Cortex of kidney (tissue), 1 donor: ENCODE results near the gene BMAL1.

Experiments
- DNase-seq: peaks from one replicate; lab custom pipeline; 2025; lab: John Stamatoyannopoulos, UW

Gene BMAL1

GRCh38 chr11:13317293-13318080, 39.9 kb downstream of the BMAL1 start:
- no peak for DNase-seq

- DNase-seq, result no peak
Measured at GRCh38 chr11:13318498-13319295, 41.1 kb downstream of the BMAL1 start.

GRCh38 chr11:13320688-13321087, 43.1 kb downstream of the BMAL1 start:
- DNase-seq, result no peak

- DNase-seq, result no peak
Measured at GRCh38 chr11:13321431-13321830, 43.8 kb downstream of the BMAL1 start.

- no peak for DNase-seq
Measured at GRCh38 chr11:13324141-13324540, 46.6 kb downstream of the BMAL1 start.

GRCh38 chr11:13324709-13325108, 47.1 kb downstream of the BMAL1 start:
- no peak for DNase-seq

- DNase-seq, result no peak
Measured at GRCh38 chr11:13327421-13327820, 49.8 kb downstream of the BMAL1 start.

GRCh38 chr11:13328286-13328685, 50.7 kb downstream of the BMAL1 start:
- no peak for DNase-seq

- no peak for DNase-seq
Measured at GRCh38 chr11:13329670-13330356, 52.2 kb downstream of the BMAL1 start.

GRCh38 chr11:13332124-13332523, 54.5 kb downstream of the BMAL1 start:
- DNase-seq, result no peak

GRCh38 chr11:13333456-13333957, 55.9 kb downstream of the BMAL1 start:
- DNase-seq, result no peak

- DNase-seq, result no peak
Measured at GRCh38 chr11:13334034-13334786, 56.6 kb downstream of the BMAL1 start.

GRCh38 chr11:13335319-13335718, 57.7 kb downstream of the BMAL1 start:
- DNase-seq, result no peak

GRCh38 chr11:13336246-13336878, 58.8 kb downstream of the BMAL1 start:
- DNase-seq, result no peak

GRCh38 chr11:13338019-13338426, 60.4 kb downstream of the BMAL1 start:
- DNase-seq, result no peak

GRCh38 chr11:13338427-13339069, 61.0 kb downstream of the BMAL1 start:
- no peak for DNase-seq

- no peak for DNase-seq
Measured at GRCh38 chr11:13339195-13340153, 61.9 kb downstream of the BMAL1 start.

- no peak for DNase-seq
Measured at GRCh38 chr11:13341026-13341425, 63.4 kb downstream of the BMAL1 start.

GRCh38 chr11:13343067-13343466, 65.5 kb downstream of the BMAL1 start:
- DNase-seq, result no peak
